Transverse colon (tissue), 4 donors: ENCODE measurements around the gene PAN3. TPM values are rescaled to one million over a fixed set of nuclear protein-coding genes. Genes with fewer than 3 reads are reported as not detected.

Experiments used
- DNase-seq: peaks from one replicate; pipeline ENCODE4 v3.0.0-alpha.2; 2019
- H3K27ac ChIP-seq, 4 donors: fragments of 200-600 bp; sonication (generic); 2 replicates each; pipeline ENCODE4 v1.5.1; 2016 to 2018; ENCODE audit warnings: inconsistent platforms in 4 of 4
- H3K27me3 ChIP-seq: fragments of 200-600 bp; sonication (generic); 2 replicates; pipeline ENCODE4 v1.5.1; 2017; ENCODE audit warnings: inconsistent platforms
- H3K36me3 ChIP-seq, 4 donors: fragments of 200-600 bp; sonication (generic); 2 replicates each; pipeline ENCODE4 v1.5.1; 2017 to 2019; ENCODE audit warnings: inconsistent platforms in 4 of 4
- H3K4me1 ChIP-seq, 4 donors: fragments of 200-600 bp; sonication (generic); 2 replicates each; pipeline ENCODE4 v1.5.1; 2017 to 2020; ENCODE audit warnings: inconsistent platforms in 4 of 4
- H3K4me3 ChIP-seq, 4 donors: fragments of 200-600 bp; sonication (generic); 1 replicate in 1 of 4; 2 replicates in 3 of 4; pipeline versions ENCODE4 v1.5.1 to v1.6.1; 2017 to 2019; ENCODE audit warnings: inconsistent platforms in 4 of 4
- H3K9me3 ChIP-seq, 2 donors: fragments of 200-600 bp; sonication (generic); 2 replicates each; pipeline ENCODE4 v1.5.1; 2017 to 2019; ENCODE audit warnings: inconsistent platforms in 2 of 2
- EP300 ChIP-seq: sonication (generic); formaldehyde crosslinking; IDR thresholded peaks from one replicate; pipeline ENCODE4 v1.6.1; 2017; ENCODE audit warnings: antibody characterized with exemption, low read depth
- POLR2A ChIP-seq: fragments of 450-650 bp; IDR thresholded peaks from one replicate; pipeline ENCODE4 v1.6.1; 2016; ENCODE audit warnings: antibody characterized with exemption, mild to moderate bottlenecking, moderate library complexity
- POLR2AphosphoS5 ChIP-seq, 3 donors: sonication (generic); formaldehyde crosslinking; IDR thresholded peaks; one replicate each; pipeline ENCODE4 v1.6.1; 2016; ENCODE audit warnings: antibody characterized with exemption in 3 of 3
- WGBS, 2 donors: methylation state at CpG; one replicate each; pipeline ENCODE4 v1.1.5; 2018; ENCODE audit warnings: low coverage in 1 of 2; 5-methylcytosine and 5-hydroxymethylcytosine counted together
- in situ Hi-C, 4 donors: fragments of 200-750 bp; cut with MboI; loops; one replicate each; pipeline versions ENCODE4 v1.15.0 to v1.15.1; 2017; ENCODE audit warnings: low sequenced_read_pairs in 3 of 4, low pct_ligation_motif_present in 1 of 4, low pct_unique_long_range_greater_than_20kb in 1 of 4
- intact Hi-C: fragments of 100-400 bp; cut with DNase I; formaldehyde crosslinking; loops from one replicate; pipeline ENCODE4 v1.15.1; 2023; ENCODE audit warnings: low total_unique reads
- total RNA-seq, 4 donors: library from RNA; depleted of rRNA; stranded (reverse); fragments of >200 nt; gene quantifications; one replicate each; pipeline ENCODE4 v1.1.0, GENCODE V29; 2016
- TF ChIP-seq, protein P1 (sequence below), 5 experiments: fragments of 200-600 bp in 3 of 5; fragments of 450-650 bp in 2 of 5; sonication (generic) in 3 of 5; IDR thresholded peaks; 1 replicate in 2 of 5; 2 replicates in 3 of 5; pipeline ENCODE4 v1.5.1; 2016 to 2017; ENCODE audit warnings: antibody characterized with exemption in 5 of 5, inconsistent platforms in 3 of 5, mild to moderate bottlenecking in 2 of 5, moderate library complexity in 1 of 5

PAN3 gene
- total RNA-seq, 4 donors from 2014 or later = 28.3 to 107 (median 46.6) TPM

DNA sequence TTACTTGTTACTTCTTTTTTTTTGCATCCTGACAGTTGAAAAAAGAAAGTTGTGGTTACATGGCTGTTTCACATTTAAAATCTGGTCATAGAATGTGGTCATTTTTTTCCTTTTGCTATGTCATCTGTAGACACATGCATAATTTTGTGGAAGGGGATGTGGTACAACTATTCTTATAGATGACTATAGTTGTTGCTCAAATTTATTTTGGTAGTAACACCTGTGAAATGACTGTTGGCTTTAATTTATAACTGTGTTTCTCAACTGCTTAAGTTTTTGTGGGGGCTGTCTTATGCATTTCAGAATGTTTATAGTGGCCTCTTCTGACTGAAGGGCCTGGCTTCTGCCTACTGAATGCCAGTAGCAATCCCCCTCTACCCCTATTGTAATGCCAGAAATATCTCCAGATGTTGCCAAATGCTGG, 130.5 kb downstream of the PAN3 start:
- H3K36me3 ChIP-seq = peaks cover 0 to 56% (median 19%) of the 10 kb centered on the region in 4 donors
- no peaks in the 10 kb centered on the region for H3K9me3 ChIP-seq
- no peaks in the 10 kb centered on the region for H3K27me3 ChIP-seq
- H3K4me3 ChIP-seq = no peak overlapping the region
- intact Hi-C loops = no loop called here
- peaks cover 0 to 5% (median 0%) of the 10 kb centered on the region in 4 donors for H3K4me1 ChIP-seq
- TF ChIP-seq EP300 (no peak), POLR2AphosphoS5 (IDR thresholded peaks at IDR 0.05) (no peak), POLR2A (no peak)
- TF ChIP-seq, protein P1, sequence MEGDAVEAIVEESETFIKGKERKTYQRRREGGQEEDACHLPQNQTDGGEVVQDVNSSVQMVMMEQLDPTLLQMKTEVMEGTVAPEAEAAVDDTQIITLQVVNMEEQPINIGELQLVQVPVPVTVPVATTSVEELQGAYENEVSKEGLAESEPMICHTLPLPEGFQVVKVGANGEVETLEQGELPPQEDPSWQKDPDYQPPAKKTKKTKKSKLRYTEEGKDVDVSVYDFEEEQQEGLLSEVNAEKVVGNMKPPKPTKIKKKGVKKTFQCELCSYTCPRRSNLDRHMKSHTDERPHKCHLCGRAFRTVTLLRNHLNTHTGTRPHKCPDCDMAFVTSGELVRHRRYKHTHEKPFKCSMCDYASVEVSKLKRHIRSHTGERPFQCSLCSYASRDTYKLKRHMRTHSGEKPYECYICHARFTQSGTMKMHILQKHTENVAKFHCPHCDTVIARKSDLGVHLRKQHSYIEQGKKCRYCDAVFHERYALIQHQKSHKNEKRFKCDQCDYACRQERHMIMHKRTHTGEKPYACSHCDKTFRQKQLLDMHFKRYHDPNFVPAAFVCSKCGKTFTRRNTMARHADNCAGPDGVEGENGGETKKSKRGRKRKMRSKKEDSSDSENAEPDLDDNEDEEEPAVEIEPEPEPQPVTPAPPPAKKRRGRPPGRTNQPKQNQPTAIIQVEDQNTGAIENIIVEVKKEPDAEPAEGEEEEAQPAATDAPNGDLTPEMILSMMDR (IDR thresholded peaks at IDR 0.05) = no peak
- DNase-seq = no peak
- in situ Hi-C loops = no loop called here
- H3K27ac ChIP-seq = no peak overlapping the region

GRCh38 chr13:28271056-28271840, 132.9 kb downstream of the PAN3 start:
- no peak overlapping the region for H3K27ac ChIP-seq
- H3K4me3 ChIP-seq = no peak overlapping the region
- H3K27me3 ChIP-seq = no peaks in the 10 kb centered on the region
- TF ChIP-seq EP300 (no peak), POLR2AphosphoS5 (IDR thresholded peaks at IDR 0.05) (no peak), POLR2A (no peak)
- TF ChIP-seq, protein P1 (IDR thresholded peaks at IDR 0.05) = no peak
- H3K36me3 ChIP-seq = peaks cover 0 to 64% (median 19%) of the 10 kb centered on the region in 4 donors
- WGBS, 2 donors = 97% methylated on average over 2 of the region's 2 CpGs; no CpG with 5 or more reads in 1 of the 2 donors
- in situ Hi-C loops = no loop called here
- no peaks in the 10 kb centered on the region for H3K9me3 ChIP-seq
- H3K4me1 ChIP-seq = peaks cover 0 to 5% (median 0%) of the 10 kb centered on the region in 4 donors
- no peak for DNase-seq
- intact Hi-C loops = no loop called here

GRCh38 chr13:28273919-28274318, 135.6 kb downstream of the PAN3 start:
- Histone ChIP-seq H3K27ac (no peak overlapping the region), H3K27me3 (no peaks in the 10 kb centered on the region), H3K4me1 (no peaks in the 10 kb centered on the region), H3K4me3 (no peak overlapping the region), H3K36me3 (peaks cover 0 to 50% (median 8%) of the 10 kb centered on the region in 4 donors), H3K9me3 (no peaks in the 10 kb centered on the region)
- TF ChIP-seq, protein P1 (IDR thresholded peaks at IDR 0.05) = no peak
- TF ChIP-seq POLR2AphosphoS5 (IDR thresholded peaks at IDR 0.05) = no peak
- TF ChIP-seq EP300 = no peak
- no peak for TF ChIP-seq POLR2A
- in situ Hi-C loops = no loop called here
- DNase-seq = no peak
- 76 to 89% methylated on average over 3 of the region's 3 CpGs for WGBS, 2 donors
- intact Hi-C loops = no loop called here

DNA sequence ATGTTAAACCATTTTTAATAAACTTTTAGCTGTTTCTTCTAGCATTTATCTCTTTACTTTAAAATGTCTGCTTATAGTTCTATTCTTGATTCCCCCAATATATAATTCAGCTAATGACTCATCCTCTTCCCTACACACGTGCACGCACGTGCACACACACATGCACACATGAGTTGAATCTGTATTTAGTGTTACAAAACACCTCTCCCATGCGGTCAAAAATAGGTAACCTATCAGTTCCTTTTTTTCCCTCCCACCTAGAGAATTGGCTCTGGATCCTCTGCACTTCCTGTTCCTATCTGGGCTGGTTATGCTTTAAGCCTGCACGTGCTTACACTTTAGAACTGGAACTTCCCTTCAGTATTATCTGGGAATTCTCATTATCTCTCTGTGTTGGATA, 144.1 kb downstream of the PAN3 start:
- in situ Hi-C loops = no loop called here
- Histone ChIP-seq H3K27me3 (no peaks in the 10 kb centered on the region), H3K9me3 (no peaks in the 10 kb centered on the region), H3K4me1 (no peaks in the 10 kb centered on the region), H3K36me3 (peaks cover 0 to 40% (median 9%) of the 10 kb centered on the region in 4 donors), H3K27ac (no peak overlapping the region), H3K4me3 (no peak overlapping the region)
- intact Hi-C loops = no loop called here
- no peak for TF ChIP-seq POLR2A
- no peak for TF ChIP-seq POLR2AphosphoS5 (IDR thresholded peaks at IDR 0.05)
- TF ChIP-seq EP300 = no peak
- TF ChIP-seq, protein P1 (IDR thresholded peaks at IDR 0.05) = no peak
- DNase-seq = no peak
- WGBS, 2 donors = 76 to 90% methylated on average over 5 of the region's 5 CpGs
